Mammary epithelial cell (primary cell): ENCODE data around the gene SGIP1.

Experiments
- EZH2 ChIP-seq: IDR thresholded peaks from 2 replicates; pipeline ENCODE4 v1.6.1; 2012; ENCODE audit warnings: low read length, inconsistent platforms, borderline replicate concordance
- TF ChIP-seq, protein P1 (sequence below), 2 donors: IDR thresholded peaks in 1 of 2; conservative IDR thresholded peaks in 1 of 2; 2 replicates each; pipeline ENCODE4 v1.5.1; 2011 to 2012; ENCODE audit warnings: inconsistent platforms in 2 of 2, low read length in 2 of 2, mild to moderate bottlenecking in 2 of 2, control low read depth in 1 of 2, low read depth in 1 of 2; ENCODE audit not compliant: insufficient read depth in 1 of 2; ENCODE audit errors: extremely low read depth in 1 of 2

DNA sequence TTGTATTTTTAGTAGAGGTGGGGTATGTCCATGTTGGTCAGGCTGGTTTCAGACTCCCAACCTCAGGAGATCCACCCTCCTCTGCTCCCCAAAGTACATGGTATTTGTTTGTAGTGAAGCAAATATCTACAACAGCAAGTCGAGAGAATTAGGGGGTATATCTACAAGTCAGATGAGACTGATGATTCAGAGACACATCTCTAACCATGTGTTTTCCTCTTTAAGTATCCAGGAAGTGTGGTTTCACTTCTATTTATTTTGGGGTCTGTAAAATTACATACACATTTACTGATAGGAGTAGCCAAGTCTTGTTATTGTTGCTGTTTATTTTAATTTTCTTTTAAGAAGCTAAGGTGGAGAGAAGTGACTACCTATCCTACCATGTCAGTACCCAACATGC is 44.9 kb downstream of the SGIP1 start:
- no peak for TF ChIP-seq EZH2
- TF ChIP-seq, protein P1, sequence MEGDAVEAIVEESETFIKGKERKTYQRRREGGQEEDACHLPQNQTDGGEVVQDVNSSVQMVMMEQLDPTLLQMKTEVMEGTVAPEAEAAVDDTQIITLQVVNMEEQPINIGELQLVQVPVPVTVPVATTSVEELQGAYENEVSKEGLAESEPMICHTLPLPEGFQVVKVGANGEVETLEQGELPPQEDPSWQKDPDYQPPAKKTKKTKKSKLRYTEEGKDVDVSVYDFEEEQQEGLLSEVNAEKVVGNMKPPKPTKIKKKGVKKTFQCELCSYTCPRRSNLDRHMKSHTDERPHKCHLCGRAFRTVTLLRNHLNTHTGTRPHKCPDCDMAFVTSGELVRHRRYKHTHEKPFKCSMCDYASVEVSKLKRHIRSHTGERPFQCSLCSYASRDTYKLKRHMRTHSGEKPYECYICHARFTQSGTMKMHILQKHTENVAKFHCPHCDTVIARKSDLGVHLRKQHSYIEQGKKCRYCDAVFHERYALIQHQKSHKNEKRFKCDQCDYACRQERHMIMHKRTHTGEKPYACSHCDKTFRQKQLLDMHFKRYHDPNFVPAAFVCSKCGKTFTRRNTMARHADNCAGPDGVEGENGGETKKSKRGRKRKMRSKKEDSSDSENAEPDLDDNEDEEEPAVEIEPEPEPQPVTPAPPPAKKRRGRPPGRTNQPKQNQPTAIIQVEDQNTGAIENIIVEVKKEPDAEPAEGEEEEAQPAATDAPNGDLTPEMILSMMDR (conservative IDR thresholded peaks at IDR 0.05 in 1 of 2, IDR thresholded peaks at IDR 0.05 in 1 of 2; ENCODE audit: extremely low read depth in 1 of 2, insufficient read depth in 1 of 2, low read depth in 1 of 2, low read length in 2 of 2) = no peak
